ENCODE data around the gene PNMT.
"Not testable (repeated sequence)": the region's sequence is repeated elsewhere in the genome, so short reads cannot be mapped to it uniquely, and the experiment has no call there.

The PNMT gene

GRCh38 chr17:39687101-39687545 is 18.9 kb downstream of the PNMT start:
- no peak for DNase-seq (ENCODE audit: low read depth in 4 of 4, low spot score in 1 of 4)

DNA sequence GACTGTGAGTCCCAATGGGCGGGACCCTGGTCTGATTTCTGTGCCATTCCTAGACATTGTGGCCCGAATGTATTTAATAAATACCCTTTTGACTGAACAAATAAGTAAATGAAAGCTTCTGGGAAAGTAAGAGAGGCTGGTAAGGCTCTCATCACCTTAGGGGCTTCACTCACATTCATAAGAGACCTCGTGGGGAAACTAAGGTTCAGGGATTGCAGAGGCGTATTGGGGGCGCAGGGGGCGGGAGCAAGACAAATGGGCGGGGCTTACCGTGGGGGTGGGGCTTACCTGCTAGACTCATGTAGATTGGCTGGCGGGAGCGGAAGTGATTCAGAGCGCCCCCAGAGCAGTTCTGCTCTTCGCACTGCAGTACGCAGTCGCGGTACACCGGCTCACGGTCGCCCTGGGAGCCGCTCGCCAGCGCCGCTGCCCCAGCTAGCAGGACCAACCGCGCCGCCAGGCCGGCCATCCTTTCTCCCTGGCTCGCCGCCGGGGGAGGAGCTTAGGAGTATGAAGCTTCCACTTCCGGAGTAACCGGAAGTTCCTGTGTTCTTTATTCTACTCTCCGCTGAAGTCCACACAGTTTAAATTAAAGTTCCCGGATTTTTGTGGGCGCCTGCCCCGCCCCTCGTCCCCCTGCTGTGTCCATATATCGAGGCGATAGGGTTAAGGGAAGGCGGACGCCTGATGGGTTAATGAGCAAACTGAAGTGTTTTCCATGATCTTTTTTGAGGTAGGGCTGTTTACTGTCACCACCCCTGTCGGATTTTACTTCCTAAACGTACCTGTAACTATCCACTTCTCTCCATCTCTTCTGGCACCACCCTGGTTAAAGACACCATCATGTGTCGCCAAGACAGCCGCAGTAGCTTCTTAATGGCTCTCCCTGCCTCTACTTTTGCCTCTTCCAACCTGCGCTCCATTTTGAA is 19.6 kb downstream of the PNMT start, which contains the start of gene PGAP3:
Gene PGAP3 (minus strand): TSS at position 512 of the 929 bp plus-strand sequence. CDS start 43 bp downstream, at position 469.
- DNase-seq (ENCODE audit: low read depth in 4 of 4, low spot score in 1 of 4): peak; percentile 69 to 82 (median 77)

- no peak for DNase-seq (ENCODE audit: low read depth in 4 of 4, low spot score in 1 of 4)
Measured at GRCh38 chr17:39688475-39688835, 20.2 kb downstream of the PNMT start.

GRCh38 chr17:39688945-39689344 is 20.7 kb downstream of the PNMT start:
- DNase-seq (ENCODE audit: low read depth in 4 of 4, low spot score in 1 of 4): no peak

GRCh38 chr17:39694593-39694992 is 26.3 kb downstream of the PNMT start:
- DNase-seq (ENCODE audit: low read depth in 4 of 4, low spot score in 1 of 4): no peak

DNA sequence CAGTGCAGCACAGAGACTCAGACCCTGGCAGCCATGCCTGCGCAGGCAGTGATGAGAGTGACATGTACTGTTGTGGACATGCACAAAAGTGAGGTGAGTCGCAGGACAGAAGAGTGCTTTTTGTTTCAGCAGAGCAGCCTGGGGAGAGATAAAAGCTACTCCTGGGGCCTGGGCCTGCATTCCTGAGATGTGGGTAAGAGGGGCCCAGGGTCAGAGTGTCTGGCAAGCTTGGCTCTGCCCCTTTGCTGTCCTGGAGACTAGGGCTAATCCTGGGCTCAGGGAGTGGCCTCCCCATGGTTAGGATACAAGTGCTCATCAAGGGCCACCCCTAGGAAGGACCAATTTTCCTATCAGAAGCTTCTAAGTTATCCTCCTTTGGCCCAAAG is 26.8 kb downstream of the PNMT start:
- no peak for DNase-seq (ENCODE audit: low read depth in 4 of 4, low spot score in 1 of 4)

- DNase-seq (ENCODE audit: low read depth in 4 of 4, low spot score in 1 of 4): no peak
Measured at GRCh38 chr17:39696731-39697130, 28.5 kb downstream of the PNMT start.

- no peak for DNase-seq (ENCODE audit: low read depth in 4 of 4, low spot score in 1 of 4)
Measured at GRCh38 chr17:39697961-39698360, 29.7 kb downstream of the PNMT start.

- DNase-seq (ENCODE audit: low read depth in 4 of 4, low spot score in 1 of 4): not testable (repeated sequence)
Measured at GRCh38 chr17:39699157-39699817, 31.0 kb downstream of the PNMT start.

DNA sequence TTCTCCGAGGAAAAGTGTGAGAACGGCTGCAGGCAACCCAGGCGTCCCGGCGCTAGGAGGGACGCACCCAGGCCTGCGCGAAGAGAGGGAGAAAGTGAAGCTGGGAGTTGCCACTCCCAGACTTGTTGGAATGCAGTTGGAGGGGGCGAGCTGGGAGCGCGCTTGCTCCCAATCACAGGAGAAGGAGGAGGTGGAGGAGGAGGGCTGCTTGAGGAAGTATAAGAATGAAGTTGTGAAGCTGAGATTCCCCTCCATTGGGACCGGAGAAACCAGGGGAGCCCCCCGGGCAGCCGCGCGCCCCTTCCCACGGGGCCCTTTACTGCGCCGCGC is 31.5 kb downstream of the PNMT start, which contains the start of gene ERBB2:
Gene ERBB2 (plus strand): TSS at position 247 of the 330 bp plus-strand sequence. CDS start 175 bp downstream, outside the sequence.
- no peak for DNase-seq (ENCODE audit: low read depth in 4 of 4, low spot score in 1 of 4)

DNA sequence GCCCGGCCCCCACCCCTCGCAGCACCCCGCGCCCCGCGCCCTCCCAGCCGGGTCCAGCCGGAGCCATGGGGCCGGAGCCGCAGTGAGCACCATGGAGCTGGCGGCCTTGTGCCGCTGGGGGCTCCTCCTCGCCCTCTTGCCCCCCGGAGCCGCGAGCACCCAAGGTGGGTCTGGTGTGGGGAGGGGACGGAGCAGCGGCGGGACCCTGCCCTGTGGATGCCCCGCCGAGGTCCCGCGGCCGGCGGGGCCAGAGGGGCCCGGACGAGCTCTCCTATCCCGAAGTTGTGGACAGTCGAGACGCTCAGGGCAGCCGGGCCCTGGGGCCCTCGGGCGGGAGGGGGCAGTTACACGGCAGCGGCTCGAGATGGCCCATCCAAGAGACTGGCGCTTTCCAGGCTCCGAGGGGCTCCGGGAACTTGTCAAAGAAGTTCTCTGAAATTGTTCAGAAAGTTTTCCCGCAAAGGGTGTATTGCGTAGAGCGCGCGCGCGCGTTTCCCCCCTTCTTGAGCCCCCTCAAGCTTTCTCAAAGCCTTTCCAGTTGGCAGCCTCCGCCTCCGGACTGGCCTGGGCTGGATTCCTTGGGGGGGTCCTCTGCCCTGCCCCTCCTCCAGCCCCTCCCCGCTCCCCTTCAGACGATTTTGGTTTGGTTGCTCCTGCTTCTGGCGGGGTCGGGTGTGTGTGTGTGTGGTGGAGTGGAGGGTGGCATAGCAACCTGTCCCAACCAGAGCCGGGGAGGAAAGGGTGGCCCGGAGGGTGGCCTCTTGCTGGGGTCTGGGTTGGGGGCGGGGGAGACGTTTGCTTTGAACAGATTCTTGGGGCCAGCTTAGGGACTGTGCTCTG is 32.1 kb downstream of the PNMT start:
- no peak for DNase-seq (ENCODE audit: low read depth in 4 of 4, low spot score in 1 of 4)

DNA sequence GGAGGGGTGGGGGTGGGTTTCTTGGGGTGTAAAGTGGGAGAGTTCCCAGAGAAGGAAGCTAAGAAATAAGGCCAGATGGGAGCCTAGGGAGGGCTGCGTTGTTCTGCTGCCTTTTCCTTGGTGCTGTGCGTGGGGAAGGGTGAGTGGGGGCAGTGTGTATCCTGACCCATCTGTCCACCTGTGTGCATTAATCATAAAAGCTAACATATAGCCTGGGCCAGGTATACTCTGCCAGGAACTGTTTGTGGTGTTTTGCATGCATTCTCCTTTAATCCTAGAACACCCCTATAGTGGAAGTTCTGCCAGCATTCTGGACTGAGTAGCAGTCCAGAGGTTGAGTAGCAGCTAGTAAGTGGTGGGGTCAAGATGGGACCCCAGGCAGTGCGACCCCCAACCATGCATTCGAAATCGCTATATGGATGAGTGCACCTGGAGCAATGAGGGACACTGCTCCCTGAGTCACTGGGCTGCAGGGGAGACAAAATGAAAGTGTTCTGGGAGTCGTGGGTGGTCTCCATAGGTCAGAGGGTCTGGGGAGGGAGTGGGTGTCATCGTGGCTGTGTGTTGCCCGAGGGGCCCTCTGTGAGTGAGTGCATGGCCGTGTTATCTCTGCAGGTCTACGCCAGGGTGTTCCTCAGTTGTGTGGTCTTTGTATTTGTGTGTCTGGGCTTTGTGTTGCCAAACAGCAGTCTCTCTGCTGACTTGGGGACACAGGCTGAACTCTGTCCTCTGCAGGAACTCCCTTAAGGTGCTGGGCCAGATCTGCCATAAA is 32.9 kb downstream of the PNMT start:
- no peak for DNase-seq (ENCODE audit: low read depth in 4 of 4, low spot score in 1 of 4)

- DNase-seq (ENCODE audit: low read depth in 4 of 4, low spot score in 1 of 4): no peak
Measured at GRCh38 chr17:39701784-39702422, 33.6 kb downstream of the PNMT start.

GRCh38 chr17:39702901-39703893 is 34.9 kb downstream of the PNMT start:
- DNase-seq (ENCODE audit: low read depth in 4 of 4, low spot score in 1 of 4): no peak

- DNase-seq (ENCODE audit: low read depth in 4 of 4, low spot score in 1 of 4): no peak
Measured at GRCh38 chr17:39703913-39704312, 35.7 kb downstream of the PNMT start.

DNA sequence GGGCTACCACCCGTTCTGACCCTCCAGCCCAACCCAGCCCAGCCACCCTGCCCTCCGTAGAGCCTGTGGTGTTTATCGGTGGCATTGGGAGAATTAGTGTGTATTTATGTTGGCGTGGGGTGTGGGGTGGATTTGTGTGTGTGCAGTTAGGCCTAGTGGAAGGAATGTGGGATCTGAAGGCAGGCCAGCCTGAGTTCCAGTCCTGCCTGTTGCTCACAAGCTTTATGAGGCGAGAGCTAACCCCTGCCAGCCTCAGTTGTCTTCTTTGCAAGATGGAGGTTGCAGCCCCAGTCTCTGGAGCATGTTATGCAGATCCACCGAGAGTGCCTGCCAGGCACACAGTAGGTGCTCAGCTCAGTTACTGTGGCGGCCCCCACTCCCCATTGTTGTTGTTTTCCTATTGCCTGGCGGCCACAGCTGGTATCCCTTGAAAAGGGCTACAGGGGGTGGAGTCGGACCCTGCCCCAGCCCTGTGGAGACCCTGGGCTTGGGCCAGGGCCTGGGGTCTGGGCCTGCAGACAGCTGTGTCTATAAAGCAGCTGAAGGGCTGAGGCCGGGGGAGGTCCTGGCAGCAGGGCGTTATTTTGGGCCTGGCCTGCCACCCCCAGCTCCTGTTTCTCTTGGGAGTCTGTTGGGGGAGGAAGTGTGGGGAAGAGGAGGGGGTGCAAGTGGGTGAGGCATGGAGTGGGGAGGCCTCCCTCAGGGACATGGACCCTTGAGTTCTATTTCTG is 36.7 kb downstream of the PNMT start:
- DNase-seq (ENCODE audit: low read depth in 4 of 4, low spot score in 1 of 4): no peak

- no peak for DNase-seq (ENCODE audit: low read depth in 4 of 4, low spot score in 1 of 4)
Measured at GRCh38 chr17:39705786-39706348, 37.6 kb downstream of the PNMT start.

- no peak for DNase-seq (ENCODE audit: low read depth in 4 of 4, low spot score in 1 of 4)
Measured at GRCh38 chr17:39706383-39706782, 38.1 kb downstream of the PNMT start.

All from stimulated activated CD4-positive, alpha-beta T cell treated with anti-CD3 and anti-CD28 coated beads, Interleukin-1b, Interleukin-23, amount 100 ng/mL, for 24 hours (primary cell).